ENCODE measurements around the gene FIBCD1.

Gene FIBCD1

GRCh38 chr9:130935648-130936271, 3.3 kb downstream of the FIBCD1 start:
- TF ChIP-seq CTCF (IDR thresholded peaks at IDR 0.05): no peak

GRCh38 chr9:130934702-130935647, 4.1 kb downstream of the FIBCD1 start:
- TF ChIP-seq CTCF (IDR thresholded peaks at IDR 0.05): no peak

- TF ChIP-seq CTCF (IDR thresholded peaks at IDR 0.05): no peak
These were observed 4.8 kb downstream of the FIBCD1 start for GRCh38 chr9:130934246-130934645.

- TF ChIP-seq CTCF (IDR thresholded peaks at IDR 0.05): no peak
These were observed 5.7 kb downstream of the FIBCD1 start for GRCh38 chr9:130933114-130934046.

- TF ChIP-seq CTCF (IDR thresholded peaks at IDR 0.05): no peak
These were observed 6.6 kb downstream of the FIBCD1 start for GRCh38 chr9:130932255-130933079.

GRCh38 chr9:130931508-130932254, 7.4 kb downstream of the FIBCD1 start:
- no peak for TF ChIP-seq CTCF (IDR thresholded peaks at IDR 0.05)

Measured in LNCAP (cell line).